ENCODE measurements around the gene PNMT. TPM values are rescaled to one million over a fixed set of nuclear protein-coding genes. Genes with fewer than 3 reads are reported as not detected.

The PNMT gene
- total and polyA plus RNA-seq, 2 experiments from 2014 or later = 1.9 to 2.5 TPM

DNA sequence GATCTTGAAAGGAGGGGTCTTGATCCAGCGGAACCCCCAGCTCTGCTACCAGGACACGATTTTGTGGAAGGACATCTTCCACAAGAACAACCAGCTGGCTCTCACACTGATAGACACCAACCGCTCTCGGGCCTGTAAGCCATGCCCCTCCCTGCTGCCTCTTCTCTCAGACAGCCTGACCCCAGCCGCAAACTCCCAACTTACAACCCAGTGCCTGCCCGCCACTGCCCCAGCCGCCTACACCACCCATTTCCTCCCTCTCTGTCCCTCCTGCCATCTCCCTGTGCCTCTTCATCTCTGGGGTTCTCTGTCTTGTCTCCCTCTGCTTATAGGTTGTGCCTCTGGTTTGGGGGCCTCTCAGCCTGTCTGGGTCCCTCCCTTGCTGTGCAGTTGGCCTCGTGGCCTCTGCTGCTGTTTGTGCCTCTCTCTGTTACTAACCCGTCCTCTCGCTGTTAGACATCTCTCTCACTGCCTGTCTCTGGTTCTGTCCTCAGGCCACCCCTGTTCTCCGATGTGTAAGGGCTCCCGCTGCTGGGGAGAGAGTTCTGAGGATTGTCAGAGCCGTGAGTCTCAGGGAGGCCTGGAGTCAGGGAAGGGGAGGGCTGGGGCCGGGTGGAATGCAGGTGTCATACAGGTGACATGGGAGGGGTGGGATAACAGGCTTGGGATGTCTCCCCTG is 41.2 kb downstream of the PNMT start:
- no peak for ATAC-seq
- H3K4me3 ChIP-seq = no peak overlapping the region
- no peak overlapping the region for H3K27ac ChIP-seq (ENCODE audit: low read depth)
- no peaks in the 10 kb centered on the region for H3K9me2 ChIP-seq (ENCODE audit: insufficient read depth)
- H3F3A ChIP-seq (replicated peaks; ENCODE audit: low read depth) = 0 out of 2 replicates have a peak, but pooled peaks cover 2% of the 10 kb centered on the region
- DNase-seq (ENCODE audit: low spot score) = no peak
- no peak overlapping the region for H3K4me2 ChIP-seq
- peaks cover 13% of the 10 kb centered on the region for H3K4me1 ChIP-seq (ENCODE audit: insufficient read depth)
- H3K4me3 Mint-ChIP-seq = no peak overlapping the region
- peak overlapping the region; percentile 28 for H3K27ac Mint-ChIP-seq
- no peak overlapping the region for H2AFZ ChIP-seq
- H3K4me1 Mint-ChIP-seq = peaks cover 18% of the 10 kb centered on the region
- peaks cover 29% of the 10 kb centered on the region for H4K20me1 ChIP-seq (replicated peaks; ENCODE audit: insufficient read depth)
- peaks cover 36% of the 10 kb centered on the region for H3K36me3 ChIP-seq (ENCODE audit: insufficient read depth)
- peaks cover 77% of the 10 kb centered on the region for H3K36me3 Mint-ChIP-seq (ENCODE audit: low read depth)
- peaks cover 30% of the 10 kb centered on the region for H3K79me2 ChIP-seq (replicated peaks; ENCODE audit: insufficient read depth)
- no peaks in the 10 kb centered on the region for H3K9me3 Mint-ChIP-seq
- H3K27me3 ChIP-seq (ENCODE audit: insufficient read depth) = no peaks in the 10 kb centered on the region
- no peak for TF ChIP-seq NANOG (IDR thresholded peaks at IDR 0.05; ENCODE audit: borderline replicate concordance)
- no peak for TF ChIP-seq POLR2AphosphoS5 (IDR thresholded peaks at IDR 0.05; ENCODE audit: low read depth)
- TF ChIP-seq, protein P1, sequence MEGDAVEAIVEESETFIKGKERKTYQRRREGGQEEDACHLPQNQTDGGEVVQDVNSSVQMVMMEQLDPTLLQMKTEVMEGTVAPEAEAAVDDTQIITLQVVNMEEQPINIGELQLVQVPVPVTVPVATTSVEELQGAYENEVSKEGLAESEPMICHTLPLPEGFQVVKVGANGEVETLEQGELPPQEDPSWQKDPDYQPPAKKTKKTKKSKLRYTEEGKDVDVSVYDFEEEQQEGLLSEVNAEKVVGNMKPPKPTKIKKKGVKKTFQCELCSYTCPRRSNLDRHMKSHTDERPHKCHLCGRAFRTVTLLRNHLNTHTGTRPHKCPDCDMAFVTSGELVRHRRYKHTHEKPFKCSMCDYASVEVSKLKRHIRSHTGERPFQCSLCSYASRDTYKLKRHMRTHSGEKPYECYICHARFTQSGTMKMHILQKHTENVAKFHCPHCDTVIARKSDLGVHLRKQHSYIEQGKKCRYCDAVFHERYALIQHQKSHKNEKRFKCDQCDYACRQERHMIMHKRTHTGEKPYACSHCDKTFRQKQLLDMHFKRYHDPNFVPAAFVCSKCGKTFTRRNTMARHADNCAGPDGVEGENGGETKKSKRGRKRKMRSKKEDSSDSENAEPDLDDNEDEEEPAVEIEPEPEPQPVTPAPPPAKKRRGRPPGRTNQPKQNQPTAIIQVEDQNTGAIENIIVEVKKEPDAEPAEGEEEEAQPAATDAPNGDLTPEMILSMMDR (conservative IDR thresholded peaks at IDR 0.05; ENCODE audit: low read depth in 2 of 2) = no peak
- TF ChIP-seq, protein P2, sequence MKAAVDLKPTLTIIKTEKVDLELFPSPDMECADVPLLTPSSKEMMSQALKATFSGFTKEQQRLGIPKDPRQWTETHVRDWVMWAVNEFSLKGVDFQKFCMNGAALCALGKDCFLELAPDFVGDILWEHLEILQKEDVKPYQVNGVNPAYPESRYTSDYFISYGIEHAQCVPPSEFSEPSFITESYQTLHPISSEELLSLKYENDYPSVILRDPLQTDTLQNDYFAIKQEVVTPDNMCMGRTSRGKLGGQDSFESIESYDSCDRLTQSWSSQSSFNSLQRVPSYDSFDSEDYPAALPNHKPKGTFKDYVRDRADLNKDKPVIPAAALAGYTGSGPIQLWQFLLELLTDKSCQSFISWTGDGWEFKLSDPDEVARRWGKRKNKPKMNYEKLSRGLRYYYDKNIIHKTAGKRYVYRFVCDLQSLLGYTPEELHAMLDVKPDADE (IDR thresholded peaks at IDR 0.05) = no peak
- TF ChIP-seq ZNF114 (CRISPR knock-in tag; IDR thresholded peaks at IDR 0.05) = no peak
- no peak for TF ChIP-seq JUNB (IDR thresholded peaks at IDR 0.05; ENCODE audit: unreplicated experiment)
- TF ChIP-seq, protein P3, sequence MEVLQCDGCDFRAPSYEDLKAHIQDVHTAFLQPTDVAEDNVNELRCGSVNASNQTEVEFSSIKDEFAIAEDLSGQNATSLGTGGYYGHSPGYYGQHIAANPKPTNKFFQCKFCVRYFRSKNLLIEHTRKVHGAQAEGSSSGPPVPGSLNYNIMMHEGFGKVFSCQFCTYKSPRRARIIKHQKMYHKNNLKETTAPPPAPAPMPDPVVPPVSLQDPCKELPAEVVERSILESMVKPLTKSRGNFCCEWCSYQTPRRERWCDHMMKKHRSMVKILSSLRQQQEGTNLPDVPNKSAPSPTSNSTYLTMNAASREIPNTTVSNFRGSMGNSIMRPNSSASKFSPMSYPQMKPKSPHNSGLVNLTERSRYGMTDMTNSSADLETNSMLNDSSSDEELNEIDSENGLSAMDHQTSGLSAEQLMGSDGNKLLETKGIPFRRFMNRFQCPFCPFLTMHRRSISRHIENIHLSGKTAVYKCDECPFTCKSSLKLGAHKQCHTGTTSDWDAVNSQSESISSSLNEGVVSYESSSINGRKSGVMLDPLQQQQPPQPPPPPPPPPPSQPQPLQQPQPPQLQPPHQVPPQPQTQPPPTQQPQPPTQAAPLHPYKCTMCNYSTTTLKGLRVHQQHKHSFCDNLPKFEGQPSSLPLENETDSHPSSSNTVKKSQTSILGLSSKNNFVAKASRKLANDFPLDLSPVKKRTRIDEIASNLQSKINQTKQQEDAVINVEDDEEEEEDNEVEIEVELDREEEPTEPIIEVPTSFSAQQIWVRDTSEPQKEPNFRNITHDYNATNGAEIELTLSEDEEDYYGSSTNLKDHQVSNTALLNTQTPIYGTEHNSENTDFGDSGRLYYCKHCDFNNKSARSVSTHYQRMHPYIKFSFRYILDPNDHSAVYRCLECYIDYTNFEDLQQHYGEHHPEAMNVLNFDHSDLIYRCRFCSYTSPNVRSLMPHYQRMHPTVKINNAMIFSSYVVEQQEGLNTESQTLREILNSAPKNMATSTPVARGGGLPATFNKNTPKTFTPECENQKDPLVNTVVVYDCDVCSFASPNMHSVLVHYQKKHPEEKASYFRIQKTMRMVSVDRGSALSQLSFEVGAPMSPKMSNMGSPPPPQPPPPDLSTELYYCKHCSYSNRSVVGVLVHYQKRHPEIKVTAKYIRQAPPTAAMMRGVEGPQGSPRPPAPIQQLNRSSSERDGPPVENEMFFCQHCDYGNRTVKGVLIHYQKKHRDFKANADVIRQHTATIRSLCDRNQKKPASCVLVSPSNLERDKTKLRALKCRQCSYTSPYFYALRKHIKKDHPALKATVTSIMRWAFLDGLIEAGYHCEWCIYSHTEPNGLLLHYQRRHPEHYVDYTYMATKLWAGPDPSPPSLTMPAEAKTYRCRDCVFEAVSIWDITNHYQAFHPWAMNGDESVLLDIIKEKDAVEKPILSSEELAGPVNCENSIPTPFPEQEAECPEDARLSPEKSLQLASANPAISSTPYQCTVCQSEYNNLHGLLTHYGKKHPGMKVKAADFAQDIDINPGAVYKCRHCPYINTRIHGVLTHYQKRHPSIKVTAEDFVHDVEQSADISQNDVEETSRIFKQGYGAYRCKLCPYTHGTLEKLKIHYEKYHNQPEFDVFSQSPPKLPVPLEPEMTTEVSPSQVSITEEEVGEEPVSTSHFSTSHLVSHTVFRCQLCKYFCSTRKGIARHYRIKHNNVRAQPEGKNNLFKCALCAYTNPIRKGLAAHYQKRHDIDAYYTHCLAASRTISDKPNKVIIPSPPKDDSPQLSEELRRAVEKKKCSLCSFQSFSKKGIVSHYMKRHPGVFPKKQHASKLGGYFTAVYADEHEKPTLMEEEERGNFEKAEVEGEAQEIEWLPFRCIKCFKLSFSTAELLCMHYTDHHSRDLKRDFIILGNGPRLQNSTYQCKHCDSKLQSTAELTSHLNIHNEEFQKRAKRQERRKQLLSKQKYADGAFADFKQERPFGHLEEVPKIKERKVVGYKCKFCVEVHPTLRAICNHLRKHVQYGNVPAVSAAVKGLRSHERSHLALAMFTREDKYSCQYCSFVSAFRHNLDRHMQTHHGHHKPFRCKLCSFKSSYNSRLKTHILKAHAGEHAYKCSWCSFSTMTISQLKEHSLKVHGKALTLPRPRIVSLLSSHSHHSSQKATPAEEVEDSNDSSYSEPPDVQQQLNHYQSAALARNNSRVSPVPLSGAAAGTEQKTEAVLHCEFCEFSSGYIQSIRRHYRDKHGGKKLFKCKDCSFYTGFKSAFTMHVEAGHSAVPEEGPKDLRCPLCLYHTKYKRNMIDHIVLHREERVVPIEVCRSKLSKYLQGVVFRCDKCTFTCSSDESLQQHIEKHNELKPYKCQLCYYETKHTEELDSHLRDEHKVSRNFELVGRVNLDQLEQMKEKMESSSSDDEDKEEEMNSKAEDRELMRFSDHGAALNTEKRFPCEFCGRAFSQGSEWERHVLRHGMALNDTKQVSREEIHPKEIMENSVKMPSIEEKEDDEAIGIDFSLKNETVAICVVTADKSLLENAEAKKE (CRISPR knock-in tag; IDR thresholded peaks at IDR 0.05) = no peak
- TF ChIP-seq STAT1 (IDR thresholded peaks at IDR 0.05; ENCODE audit: unreplicated experiment) = no peak
- no peak for TF ChIP-seq ZNF331 (CRISPR knock-in tag; IDR thresholded peaks at IDR 0.05; ENCODE audit: low read depth)
- no peak for TF ChIP-seq EZH2 (IDR thresholded peaks at IDR 0.05; ENCODE audit: low read depth, unreplicated experiment)
- H3K27me3 Mint-ChIP-seq (ENCODE audit: insufficient read depth, low read depth, poor library complexity) = peaks cover 6% of the 10 kb centered on the region
